Keratinocyte (primary cell): Measurements from ENCODE around the gene SYNE2. TPM values are rescaled to one million over a fixed set of nuclear protein-coding genes. Genes with fewer than 3 reads are reported as not detected.
"Not testable (repeated sequence)": the region's sequence is repeated elsewhere in the genome, so short reads cannot be mapped to it uniquely, and the experiment has no call there.

Experiments
- DNase-seq: peaks from one replicate; pipeline ENCODE4 v3.0.0-alpha.2; 2011; ENCODE audit warnings: low read depth, missing footprints, low spot score
- FAIRE-seq: peaks from 2 replicates; lab custom pipeline; 2011; peaks lifted over from hg19 to GRCh38; lab: Jason Lieb, UNC
- H2AFZ ChIP-seq: 2 replicates; pipeline ENCODE4 v1.6.0; 2012; ENCODE audit warnings: low read length, control low read depth, inconsistent platforms; ENCODE audit not compliant: control insufficient read depth
- H3K27ac ChIP-seq: 2 replicates; pipeline ENCODE4 v1.5.1; 2011; ENCODE audit warnings: low read length; ENCODE audit not compliant: control insufficient read depth, insufficient read depth
- H3K27me3 ChIP-seq: 3 replicates; pipeline ENCODE4 v1.6.0; 2011; ENCODE audit warnings: low read length; ENCODE audit not compliant: control insufficient read depth, insufficient read depth; ENCODE audit errors: extremely low read depth
- H3K36me3 ChIP-seq, 2 experiments: 2 replicates in 1 of 2; 3 replicates in 1 of 2; pipeline ENCODE4 v1.5.1; 2011; ENCODE audit warnings: low read length in 2 of 2, mild to moderate bottlenecking in 1 of 2; ENCODE audit not compliant: control insufficient read depth in 2 of 2, insufficient read depth in 2 of 2; ENCODE audit errors: extremely low read depth in 1 of 2
- H3K4me1 ChIP-seq: 3 replicates; pipeline ENCODE4 v1.5.1; 2011; ENCODE audit warnings: low read length; ENCODE audit not compliant: control insufficient read depth, insufficient read depth; ENCODE audit errors: extremely low read depth
- H3K4me2 ChIP-seq: 3 replicates; pipeline ENCODE4 v1.6.0; 2011; ENCODE audit warnings: low read depth, low read length; ENCODE audit not compliant: control insufficient read depth, insufficient read depth; ENCODE audit errors: extremely low read depth
- H3K4me3 ChIP-seq, 3 experiments: fragments of 200-600 bp in 1 of 3; sonication (generic) in 1 of 3; 2 replicates in 2 of 3; 3 replicates in 1 of 3; pipeline ENCODE4 v1.5.1; 2011 to 2016; ENCODE audit warnings: low read length in 3 of 3, mild to moderate bottlenecking in 3 of 3, control low read depth in 2 of 3, inconsistent platforms in 1 of 3, low read depth in 1 of 3, mixed read lengths in 1 of 3, mixed run types in 1 of 3, moderate library complexity in 1 of 3; ENCODE audit not compliant: control insufficient read depth in 2 of 3, insufficient read depth in 2 of 3; ENCODE audit errors: extremely low read depth in 1 of 3
- H3K79me2 ChIP-seq: 2 replicates; pipeline ENCODE4 v1.6.0; 2012; ENCODE audit warnings: low read length; ENCODE audit not compliant: control insufficient read depth, insufficient read depth
- H3K9ac ChIP-seq: 3 replicates; pipeline ENCODE4 v1.6.0; 2011; ENCODE audit warnings: low read length; ENCODE audit not compliant: control insufficient read depth, insufficient read depth; ENCODE audit errors: extremely low read depth
- H3K9me1 ChIP-seq: 3 replicates; pipeline ENCODE4 v1.6.0; 2011; ENCODE audit warnings: low read length; ENCODE audit not compliant: control insufficient read depth, insufficient read depth; ENCODE audit errors: extremely low read depth
- H3K9me3 ChIP-seq: 2 replicates; pipeline ENCODE4 v1.5.1; 2012; ENCODE audit warnings: low read depth, low read length; ENCODE audit not compliant: control insufficient read depth
- H4K20me1 ChIP-seq: 3 replicates; pipeline ENCODE4 v1.6.0; 2011; ENCODE audit warnings: low read length; ENCODE audit not compliant: control insufficient read depth, insufficient read depth; ENCODE audit errors: extremely low read depth
- CTCF ChIP-seq, 3 experiments: IDR thresholded peaks in 1 of 3; conservative IDR thresholded peaks in 1 of 3; optimal IDR thresholded peaks in 1 of 3; 2 replicates in 2 of 3; 3 replicates in 1 of 3; pipeline versions ENCODE3 to v1.5.1; 2011; ENCODE audit warnings: low read length in 3 of 3, mild to moderate bottlenecking in 3 of 3, moderate library complexity in 2 of 3, control low read depth in 1 of 3, inconsistent platforms in 1 of 3; ENCODE audit not compliant: insufficient read depth in 2 of 3; ENCODE audit errors: extremely low read depth in 1 of 3
- EZH2 ChIP-seq: IDR thresholded peaks from one replicate; pipeline ENCODE4 v1.6.1; 2012; ENCODE audit warnings: inconsistent platforms, mild to moderate bottlenecking, low read length, moderate library complexity
- dilution Hi-C: fragments of 300-500 bp; cut with MboI; formaldehyde crosslinking; loops from one replicate; pipeline ENCODE4 v1.7.0; 2020; ENCODE audit warnings: low sequenced_read_pairs; ENCODE audit not compliant: extremely low pct_ligation_motif_present
- polyA plus RNA-seq, 5 experiments: library from polyadenylated mRNA; depleted of rRNA in 3 of 5; stranded (reverse) in 3 of 5; stranded (forward) in 1 of 5; unstranded in 1 of 5; fragments of >200 nt; gene quantifications; 1 replicate in 1 of 5; 2 replicates in 3 of 5; 3 replicates in 1 of 5; pipeline versions ENCODE4 v1.2.1 to v1.2.3, GENCODE V29; 2011 to 2012; ENCODE audit warnings: missing spikeins in 2 of 5, low read depth in 1 of 5, low replicate concordance in 1 of 5

SYNE2 gene
- polyA plus RNA-seq, 1 donor (not counting 4 experiments of a cell fraction or from before 2014, with no cell fraction given) = 9.9 TPM

DNA sequence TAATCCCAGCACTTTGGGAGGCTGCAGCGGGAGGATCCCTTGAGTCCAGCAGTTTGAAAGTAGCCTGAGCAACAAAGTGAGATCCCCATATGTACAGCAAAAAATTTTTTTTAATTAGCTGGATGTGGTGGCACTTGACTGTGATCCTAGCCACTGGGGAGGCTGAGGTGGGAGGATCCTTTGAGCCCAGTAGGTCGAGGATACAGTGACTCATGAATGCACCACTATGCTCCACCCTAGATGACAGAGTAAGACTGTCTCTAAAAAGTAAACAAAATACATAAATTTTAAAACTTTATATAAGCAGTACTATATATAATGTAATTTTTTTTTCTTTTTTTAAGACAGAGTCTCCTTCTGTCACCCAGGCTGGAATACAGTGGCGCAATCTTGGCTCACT is 326.0 kb downstream of the SYNE2 start:
- no peak overlapping the region for H3K4me3 ChIP-seq
- no peaks in the 10 kb centered on the region for H3K9me1 ChIP-seq
- H3K27ac ChIP-seq = no peak overlapping the region
- TF ChIP-seq EZH2 (no peak), CTCF (optimal IDR thresholded peaks at IDR 0.05 in 1 of 3, IDR thresholded peaks at IDR 0.05 in 1 of 3, conservative IDR thresholded peaks at IDR 0.05 in 1 of 3; ENCODE audit: extremely low read depth in 1 of 3, insufficient read depth in 2 of 3, low read length in 3 of 3) (no peak)
- dilution Hi-C loops = no loop called here
- H3K36me3 ChIP-seq = peaks cover 1 to 4% of the 10 kb centered on the region in 2 experiments
- FAIRE-seq = no peak
- H3K4me1 ChIP-seq = no peaks in the 10 kb centered on the region
- H3K79me2 ChIP-seq = no peaks in the 10 kb centered on the region
- no peak overlapping the region for H2AFZ ChIP-seq
- H4K20me1 ChIP-seq = no peaks in the 10 kb centered on the region
- H3K4me2 ChIP-seq = no peak overlapping the region
- DNase-seq = no peak
- H3K9ac ChIP-seq = no peak overlapping the region
- H3K27me3 ChIP-seq = no peaks in the 10 kb centered on the region
- H3K9me3 ChIP-seq = no peaks in the 10 kb centered on the region

- dilution Hi-C loops, H3K4me3 ChIP-seq, H3K9ac ChIP-seq, H4K20me1 ChIP-seq, H3K36me3 ChIP-seq, H3K9me1 ChIP-seq, H3K4me2 ChIP-seq, H3K79me2 ChIP-seq, FAIRE-seq, H3K27ac ChIP-seq, H3K27me3 ChIP-seq, H3K4me1 ChIP-seq, DNase-seq, H3K9me3 ChIP-seq, H2AFZ ChIP-seq: not testable (repeated sequence)
Observed at GRCh38 chr14:64182908-64183307, 330.1 kb downstream of the SYNE2 start.

DNA sequence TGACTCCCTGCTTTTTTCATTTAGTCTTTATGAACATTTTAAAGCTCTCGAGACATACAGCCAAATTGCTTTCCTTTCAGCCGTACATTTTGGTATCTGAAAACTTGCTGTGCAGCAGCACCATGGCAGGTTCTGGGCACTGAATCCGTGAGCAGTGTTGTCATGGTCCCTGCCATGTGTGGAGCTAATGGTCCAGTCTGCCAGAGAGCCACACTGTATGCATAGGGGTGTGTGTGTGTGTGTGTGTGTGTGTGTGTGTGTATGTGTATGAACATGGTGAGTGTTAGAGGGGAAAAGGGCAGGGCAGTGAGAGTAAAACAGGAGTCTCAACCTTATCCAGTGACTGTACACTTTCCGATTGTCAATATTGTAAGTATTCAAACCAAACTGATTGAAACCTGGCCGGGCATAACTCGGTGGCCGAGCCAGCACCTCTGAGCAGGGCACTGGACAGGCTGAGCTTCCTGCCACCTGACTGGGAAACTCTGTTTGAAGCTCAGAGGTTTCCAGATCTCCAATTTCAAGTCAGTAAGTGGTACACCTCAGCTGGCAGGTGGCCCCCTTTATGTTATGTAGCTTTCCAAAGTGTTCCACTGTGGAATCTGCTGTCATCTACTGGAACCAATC is 331.4 kb downstream of the SYNE2 start:
- no peak for DNase-seq

More for the DNA sequence above, 331.4 kb downstream of the SYNE2 start:
- H3K27ac ChIP-seq = no peak overlapping the region
- H3K27me3 ChIP-seq = no peaks in the 10 kb centered on the region
- H3K9me3 ChIP-seq = no peaks in the 10 kb centered on the region
- no peaks in the 10 kb centered on the region for H3K79me2 ChIP-seq
- TF ChIP-seq EZH2 (no peak), CTCF (optimal IDR thresholded peaks at IDR 0.05 in 1 of 3, IDR thresholded peaks at IDR 0.05 in 1 of 3, conservative IDR thresholded peaks at IDR 0.05 in 1 of 3; ENCODE audit: extremely low read depth in 1 of 3, insufficient read depth in 2 of 3, low read length in 3 of 3) (no peak)
- FAIRE-seq = no peak
- dilution Hi-C loops = no loop called here
- H3K4me2 ChIP-seq = no peak overlapping the region
- H3K4me3 ChIP-seq = no peak overlapping the region
- H2AFZ ChIP-seq = no peak overlapping the region
- H3K4me1 ChIP-seq = no peaks in the 10 kb centered on the region
- H4K20me1 ChIP-seq = no peaks in the 10 kb centered on the region
- H3K9ac ChIP-seq = no peak overlapping the region
- peaks cover 2% of the 10 kb centered on the region in 2 experiments for H3K36me3 ChIP-seq
- H3K9me1 ChIP-seq = peaks cover 2% of the 10 kb centered on the region
